ENCODE measurements around the gene HCN1. TPM values are rescaled to one million over a fixed set of nuclear protein-coding genes. Genes with fewer than 3 reads are reported as not detected.

HCN1 gene
- total RNA-seq, 1 donor from 2014 or later, result not detected

DNA sequence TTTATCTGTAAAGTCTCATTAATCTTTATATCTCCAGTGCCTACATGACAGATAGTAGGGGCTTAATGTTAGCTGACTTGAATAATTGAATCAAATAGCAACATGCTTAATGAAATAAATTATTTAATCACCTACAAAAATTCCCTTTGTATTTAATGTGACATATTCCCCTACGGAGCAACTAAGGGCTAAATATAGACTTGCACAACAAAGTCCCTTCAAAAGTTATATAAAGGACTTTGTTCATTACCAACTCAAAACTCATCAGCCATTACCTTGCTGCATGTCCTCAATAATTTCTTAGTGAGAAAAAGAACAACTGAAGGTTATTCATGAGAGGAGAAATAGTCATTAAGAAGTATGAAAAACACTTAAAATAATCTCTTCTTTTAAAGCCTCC is 424.6 kb downstream of the HCN1 start:
- no peaks in the 10 kb centered on the region for H3K27me3 Mint-ChIP-seq (ENCODE audit: unreplicated experiment)
- H3K4me3 Mint-ChIP-seq (ENCODE audit: unreplicated experiment), result no peak overlapping the region
- H3K9me3 Mint-ChIP-seq (ENCODE audit: unreplicated experiment), result no peaks in the 10 kb centered on the region
- DNase-seq (ENCODE audit: low spot score), result no peak
- H3K4me1 Mint-ChIP-seq (ENCODE audit: unreplicated experiment), result peaks cover 4% of the 10 kb centered on the region
- H3K36me3 Mint-ChIP-seq (ENCODE audit: low read depth, unreplicated experiment), result no peaks in the 10 kb centered on the region
- TF ChIP-seq, protein P1, sequence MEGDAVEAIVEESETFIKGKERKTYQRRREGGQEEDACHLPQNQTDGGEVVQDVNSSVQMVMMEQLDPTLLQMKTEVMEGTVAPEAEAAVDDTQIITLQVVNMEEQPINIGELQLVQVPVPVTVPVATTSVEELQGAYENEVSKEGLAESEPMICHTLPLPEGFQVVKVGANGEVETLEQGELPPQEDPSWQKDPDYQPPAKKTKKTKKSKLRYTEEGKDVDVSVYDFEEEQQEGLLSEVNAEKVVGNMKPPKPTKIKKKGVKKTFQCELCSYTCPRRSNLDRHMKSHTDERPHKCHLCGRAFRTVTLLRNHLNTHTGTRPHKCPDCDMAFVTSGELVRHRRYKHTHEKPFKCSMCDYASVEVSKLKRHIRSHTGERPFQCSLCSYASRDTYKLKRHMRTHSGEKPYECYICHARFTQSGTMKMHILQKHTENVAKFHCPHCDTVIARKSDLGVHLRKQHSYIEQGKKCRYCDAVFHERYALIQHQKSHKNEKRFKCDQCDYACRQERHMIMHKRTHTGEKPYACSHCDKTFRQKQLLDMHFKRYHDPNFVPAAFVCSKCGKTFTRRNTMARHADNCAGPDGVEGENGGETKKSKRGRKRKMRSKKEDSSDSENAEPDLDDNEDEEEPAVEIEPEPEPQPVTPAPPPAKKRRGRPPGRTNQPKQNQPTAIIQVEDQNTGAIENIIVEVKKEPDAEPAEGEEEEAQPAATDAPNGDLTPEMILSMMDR (IDR thresholded peaks at IDR 0.05; ENCODE audit: unreplicated experiment), result no peak
- no peak overlapping the region for H3K27ac Mint-ChIP-seq (ENCODE audit: unreplicated experiment)

- DNase-seq (ENCODE audit: low spot score), result no peak
- Mint-ChIP-seq H3K4me1 (ENCODE audit: unreplicated experiment) (no peaks in the 10 kb centered on the region), H3K27me3 (ENCODE audit: unreplicated experiment) (no peaks in the 10 kb centered on the region), H3K9me3 (ENCODE audit: unreplicated experiment) (no peaks in the 10 kb centered on the region), H3K4me3 (ENCODE audit: unreplicated experiment) (no peak overlapping the region), H3K36me3 (ENCODE audit: low read depth, unreplicated experiment) (no peaks in the 10 kb centered on the region), H3K27ac (ENCODE audit: unreplicated experiment) (no peak overlapping the region)
- TF ChIP-seq, protein P1 (IDR thresholded peaks at IDR 0.05; ENCODE audit: unreplicated experiment), result no peak
These were observed 431.7 kb downstream of the HCN1 start for GRCh38 chr5:45264447-45264846.

DNA sequence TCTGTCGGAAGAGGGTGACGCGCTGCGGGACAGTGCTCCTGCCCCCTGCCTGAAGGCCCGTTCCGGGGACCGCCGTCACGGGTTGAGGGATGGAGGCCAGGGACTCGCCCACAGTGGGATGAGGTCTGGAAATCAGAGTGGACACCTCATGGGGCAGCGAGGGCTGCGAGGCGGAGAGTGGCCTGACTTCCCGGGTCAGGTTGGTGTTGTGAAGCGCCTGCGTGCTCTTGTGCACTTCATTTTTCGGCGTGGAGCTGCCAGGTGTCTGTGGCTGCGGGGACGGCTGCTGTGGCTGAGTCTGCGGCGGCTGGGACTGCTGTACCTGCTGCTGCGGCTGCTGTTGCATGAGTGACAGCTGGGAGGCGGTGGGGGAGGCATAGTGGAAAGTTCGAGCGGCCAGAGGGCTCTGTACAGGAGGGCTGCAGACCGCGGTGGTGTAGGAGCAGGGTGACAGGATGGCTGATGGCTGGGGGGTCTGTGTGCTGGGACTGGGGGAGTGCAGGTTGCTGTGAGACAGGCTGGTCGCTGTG is 434.1 kb downstream of the HCN1 start:
- Mint-ChIP-seq H3K4me3 (ENCODE audit: unreplicated experiment) (no peak overlapping the region), H3K27ac (ENCODE audit: unreplicated experiment) (no peak overlapping the region), H3K36me3 (ENCODE audit: low read depth, unreplicated experiment) (no peaks in the 10 kb centered on the region), H3K27me3 (ENCODE audit: unreplicated experiment) (no peaks in the 10 kb centered on the region), H3K9me3 (ENCODE audit: unreplicated experiment) (no peaks in the 10 kb centered on the region), H3K4me1 (ENCODE audit: unreplicated experiment) (no peaks in the 10 kb centered on the region)
- TF ChIP-seq, protein P1 (IDR thresholded peaks at IDR 0.05; ENCODE audit: unreplicated experiment), result no peak
- DNase-seq (ENCODE audit: low spot score), result no peak

- Mint-ChIP-seq H3K4me1 (ENCODE audit: unreplicated experiment) (no peaks in the 10 kb centered on the region), H3K27me3 (ENCODE audit: unreplicated experiment) (no peaks in the 10 kb centered on the region), H3K36me3 (ENCODE audit: low read depth, unreplicated experiment) (no peaks in the 10 kb centered on the region), H3K9me3 (ENCODE audit: unreplicated experiment) (no peaks in the 10 kb centered on the region), H3K27ac (ENCODE audit: unreplicated experiment) (no peak overlapping the region), H3K4me3 (ENCODE audit: unreplicated experiment) (no peak overlapping the region)
- TF ChIP-seq, protein P1 (IDR thresholded peaks at IDR 0.05; ENCODE audit: unreplicated experiment), result no peak
- DNase-seq (ENCODE audit: low spot score), result no peak
These were observed 435.1 kb downstream of the HCN1 start for GRCh38 chr5:45261125-45261524.

DNA sequence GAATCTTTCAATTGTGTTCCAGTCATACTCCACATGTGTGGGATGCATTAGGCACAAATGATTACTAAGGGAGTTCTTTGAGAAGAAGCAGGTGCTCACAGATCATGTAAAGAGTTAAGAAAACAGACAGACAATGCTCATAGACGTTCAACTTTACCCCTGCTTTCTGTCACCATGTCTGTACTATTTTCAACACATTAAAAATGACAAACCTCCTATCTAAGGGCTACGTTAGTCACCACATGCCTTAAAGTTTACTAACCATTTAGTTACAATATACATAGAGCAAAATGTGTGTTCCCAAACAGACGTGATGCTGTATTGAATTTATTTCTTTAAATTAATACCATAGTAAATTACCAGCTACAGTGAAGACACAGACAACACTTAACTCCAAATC is 435.9 kb downstream of the HCN1 start:
- Mint-ChIP-seq H3K4me1 (ENCODE audit: unreplicated experiment) (no peaks in the 10 kb centered on the region), H3K27ac (ENCODE audit: unreplicated experiment) (no peak overlapping the region)

More for the DNA sequence above, 435.9 kb downstream of the HCN1 start:
- Mint-ChIP-seq H3K9me3 (ENCODE audit: unreplicated experiment) (no peaks in the 10 kb centered on the region), H3K27me3 (ENCODE audit: unreplicated experiment) (no peaks in the 10 kb centered on the region), H3K36me3 (ENCODE audit: low read depth, unreplicated experiment) (no peaks in the 10 kb centered on the region), H3K4me3 (ENCODE audit: unreplicated experiment) (no peak overlapping the region)
- TF ChIP-seq, protein P1 (IDR thresholded peaks at IDR 0.05; ENCODE audit: unreplicated experiment), result no peak
- no peak for DNase-seq (ENCODE audit: low spot score)

All from endothelial cell (in vitro differentiated cells).